HG03520 (cell line): ENCODE results near the gene TRAK1.

Experiments used
- ATAC-seq: cut with Tn5 transposase; IDR thresholded peaks from one replicate; pipeline ENCODE4 v1.9.1; 2021; ENCODE audit warnings: mild to moderate bottlenecking, moderate library complexity; ENCODE audit not compliant: unreplicated experiment

The TRAK1 gene

DNA sequence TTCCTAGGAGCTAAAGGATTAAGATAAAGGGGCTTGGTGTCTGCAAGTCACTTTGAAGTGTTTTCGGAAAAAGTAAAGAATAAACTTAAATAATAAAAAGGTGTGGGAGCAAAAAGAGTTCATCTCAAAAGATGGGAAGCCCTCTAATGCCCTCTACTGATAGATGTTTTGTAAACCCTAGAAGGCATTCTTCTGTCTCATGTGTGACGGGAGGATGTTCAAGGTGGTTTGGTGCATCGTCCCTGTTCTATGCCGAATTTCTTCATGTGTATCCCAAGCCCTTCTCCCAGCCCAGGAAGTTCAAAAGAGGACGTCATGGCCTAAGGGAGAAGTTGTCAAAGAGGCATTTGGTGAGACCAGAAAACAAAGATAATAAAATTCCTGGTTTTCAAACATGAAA lies 137.6 kb downstream of the TRAK1 start:
- ATAC-seq, result no peak

DNA sequence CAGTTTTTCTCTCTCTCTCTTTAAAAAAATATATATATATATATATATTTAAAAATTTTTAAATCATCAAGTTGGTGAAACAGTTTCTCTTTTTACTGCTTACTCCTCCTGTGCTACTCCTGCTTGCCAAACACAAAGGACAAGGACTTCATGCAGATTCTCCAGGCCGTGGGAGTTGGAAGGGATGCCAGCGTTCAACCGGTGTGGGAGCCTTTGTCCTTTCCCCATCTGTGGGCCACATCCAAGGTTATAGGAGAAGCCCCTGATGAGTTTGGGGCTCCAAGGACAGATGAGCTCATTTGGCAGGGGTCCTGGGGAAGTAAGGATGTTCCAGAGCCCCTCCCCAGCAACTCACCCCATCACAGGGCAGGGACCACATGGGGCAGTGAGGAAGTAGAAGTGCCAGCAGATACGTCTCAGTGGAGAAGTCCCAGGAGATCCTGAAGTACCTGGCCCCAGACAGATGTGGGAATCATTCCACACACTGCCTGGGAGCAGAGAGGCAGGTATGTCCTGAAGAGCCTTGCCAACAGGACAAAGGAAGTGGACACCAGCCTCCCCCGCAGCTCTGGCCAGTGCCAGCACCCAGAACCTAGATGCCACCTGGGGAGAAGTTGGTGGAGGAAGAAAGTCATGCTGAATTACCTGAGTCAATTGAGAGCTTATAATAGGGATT lies 138.2 kb downstream of the TRAK1 start:
- no peak for ATAC-seq

DNA sequence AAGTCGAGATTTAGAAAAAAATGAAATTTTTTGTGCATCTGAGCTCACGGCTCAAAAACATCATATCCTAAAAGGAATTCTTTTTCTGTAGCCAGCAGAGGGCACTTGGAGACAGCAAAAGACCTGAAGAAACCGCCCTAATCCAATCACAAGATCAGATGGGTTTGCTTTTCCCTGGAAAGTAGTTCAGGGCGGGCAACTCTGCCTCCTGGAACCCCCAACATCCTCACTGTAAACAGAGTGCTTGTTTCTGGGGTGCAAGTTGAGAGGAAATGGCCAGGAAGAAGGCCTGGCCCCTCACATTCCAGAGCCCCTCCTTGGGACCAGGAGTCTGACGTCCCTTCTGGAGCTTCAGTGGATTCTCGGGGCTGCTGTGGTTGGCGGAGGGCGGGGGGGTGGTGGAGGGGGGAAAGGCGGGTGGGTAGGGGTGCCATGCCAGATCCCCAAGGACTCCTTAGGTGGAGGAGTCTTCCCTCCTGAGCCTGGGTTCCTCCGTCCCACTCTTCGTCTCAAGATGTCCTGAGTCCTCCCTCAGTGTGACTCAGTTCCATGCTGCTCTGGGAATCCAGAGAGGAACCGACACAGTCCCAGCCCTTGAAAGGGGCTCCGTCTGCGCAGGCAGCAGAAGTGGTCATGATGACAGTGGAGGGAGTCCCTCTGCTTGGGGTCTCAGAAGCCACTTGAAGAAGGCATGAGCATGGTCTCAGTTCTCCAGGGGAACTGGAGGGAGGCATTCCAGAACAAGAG lies 139.0 kb downstream of the TRAK1 start:
- no peak for ATAC-seq

DNA sequence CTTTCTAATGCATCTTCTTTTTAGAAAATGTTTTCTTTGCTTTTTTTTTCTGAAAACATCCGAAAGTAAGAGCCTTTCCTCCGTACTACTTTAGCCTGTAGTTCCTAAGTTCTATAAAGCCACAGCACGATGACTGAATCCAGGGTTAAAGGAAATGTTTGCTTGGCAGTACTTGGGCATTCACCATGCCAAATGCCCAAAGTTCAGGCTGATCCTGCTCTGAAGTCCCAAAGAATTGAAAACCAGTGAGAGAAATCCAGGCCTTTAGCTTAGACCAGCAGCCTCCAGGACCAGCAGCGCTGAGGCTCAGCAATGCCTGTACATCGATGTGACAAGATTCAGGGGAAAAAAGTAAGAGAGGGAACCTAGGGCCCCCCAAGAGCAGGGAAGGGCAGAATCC lies 139.7 kb downstream of the TRAK1 start:
- ATAC-seq, result no peak

DNA sequence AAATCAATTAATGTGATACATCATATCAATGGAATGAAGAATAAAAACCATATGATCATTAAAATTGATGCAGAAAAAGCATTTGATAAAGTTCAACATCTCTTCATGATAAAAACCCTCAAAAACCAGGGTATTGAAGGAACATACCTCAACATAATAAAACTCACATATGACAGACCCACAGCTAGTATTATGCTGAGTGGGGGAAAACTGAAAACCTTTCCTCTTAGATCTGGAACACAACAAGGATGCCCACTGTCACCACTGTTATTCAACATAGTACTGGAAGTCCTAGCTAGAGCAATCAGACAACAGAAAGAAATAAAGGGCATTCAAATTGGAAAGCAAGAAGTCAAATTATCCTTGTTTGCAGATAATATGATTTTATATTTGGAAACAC lies 144.4 kb downstream of the TRAK1 start:
- no peak for ATAC-seq

DNA sequence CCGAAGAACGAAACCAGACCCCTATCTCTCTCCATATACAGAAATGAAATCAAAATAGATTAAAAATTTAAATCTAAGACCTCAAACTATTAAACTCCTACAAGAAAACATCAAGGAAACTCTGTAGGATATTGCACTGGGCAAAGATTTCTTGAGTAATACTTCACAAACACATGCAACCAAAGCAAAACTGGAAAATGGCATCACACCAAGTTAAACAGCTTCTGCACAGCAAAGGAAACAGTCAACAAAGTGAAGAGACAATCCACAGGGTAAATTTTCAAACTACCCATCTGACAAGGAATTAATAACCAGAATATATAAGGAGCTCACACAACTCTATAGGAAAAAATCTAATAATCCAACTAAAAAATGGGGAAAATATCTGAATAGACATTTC lies 145.5 kb downstream of the TRAK1 start:
- ATAC-seq, result no peak

DNA sequence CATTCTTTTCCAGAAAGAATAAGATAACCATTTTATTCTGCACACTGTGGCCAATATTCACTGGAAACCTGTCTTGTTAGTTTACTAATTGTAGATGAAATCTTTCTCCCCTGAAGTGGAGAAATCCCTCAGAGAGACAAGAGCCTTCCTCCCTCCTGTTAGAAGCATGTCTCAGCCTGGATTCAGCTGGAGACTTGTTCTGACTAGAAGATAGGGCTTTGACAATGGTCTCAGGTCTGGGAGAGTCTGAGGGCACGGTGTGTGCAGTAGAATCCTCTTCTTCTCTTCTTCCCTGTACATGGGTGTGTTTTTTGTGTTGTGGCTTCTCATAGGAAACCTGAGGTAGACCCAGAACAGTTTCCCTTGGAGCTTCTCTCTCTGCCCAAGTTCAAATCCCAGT lies 154.9 kb downstream of the TRAK1 start:
- ATAC-seq, result no peak

DNA sequence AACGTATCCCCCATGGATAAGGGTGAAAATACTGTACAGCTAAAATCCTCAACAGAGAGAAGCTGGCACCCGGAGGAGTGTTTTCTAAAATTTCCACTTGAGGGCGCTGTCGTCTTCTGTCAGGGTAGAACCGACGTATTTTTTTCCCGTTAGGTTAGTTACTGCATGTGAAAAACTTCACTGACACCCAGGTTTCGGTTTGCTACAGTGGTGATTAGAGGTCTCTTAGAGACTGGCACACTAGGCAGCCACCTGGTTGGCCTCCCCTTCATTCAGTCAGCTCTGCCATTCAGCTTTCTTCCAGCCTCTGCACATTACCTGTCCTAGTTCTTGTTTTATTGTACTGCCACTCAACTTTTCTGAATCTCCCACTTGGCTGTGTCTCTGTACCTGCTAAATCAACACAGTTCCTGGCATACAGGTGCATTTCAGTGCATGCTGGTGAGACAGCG lies 156.4 kb downstream of the TRAK1 start:
- ATAC-seq, result no peak

DNA sequence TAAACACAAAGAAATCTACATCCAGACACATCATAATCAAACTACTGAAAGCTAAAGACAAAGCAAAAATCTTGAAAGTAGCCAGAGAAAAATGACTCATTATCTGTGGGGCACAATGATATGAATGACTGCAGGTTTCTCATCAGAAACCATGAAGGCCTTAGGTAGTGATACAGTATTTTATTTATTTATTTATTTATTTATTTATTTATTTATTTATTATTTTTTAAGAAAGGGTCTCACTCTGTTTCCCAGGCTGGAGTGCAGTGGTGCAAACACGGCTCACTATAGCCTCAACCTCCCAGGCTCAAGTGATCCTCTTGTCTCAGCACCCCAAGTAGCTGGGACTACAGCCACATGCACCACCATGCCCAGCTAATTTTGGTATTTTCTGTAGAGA lies 159.6 kb downstream of the TRAK1 start:
- no peak for ATAC-seq

DNA sequence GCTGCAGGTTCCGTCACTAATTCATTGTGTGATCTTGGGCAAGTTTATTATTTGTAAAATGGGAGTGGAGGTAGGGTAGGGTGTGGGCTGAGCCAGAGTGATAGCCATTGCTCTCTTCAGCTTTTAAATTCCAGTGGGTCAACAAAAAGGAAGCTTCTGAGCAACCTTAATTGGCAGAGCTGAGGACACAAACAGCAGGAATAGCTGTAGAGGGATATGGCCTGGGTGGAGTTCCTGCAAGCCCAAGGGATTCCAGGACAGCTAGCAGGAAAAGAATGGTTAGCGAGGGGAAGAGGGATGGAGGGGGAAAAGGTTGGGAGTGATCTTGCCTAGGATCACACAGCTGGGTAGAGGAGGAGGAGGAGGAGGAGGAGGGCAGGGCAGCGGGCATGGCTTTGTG lies 163.4 kb downstream of the TRAK1 start:
- no peak for ATAC-seq

DNA sequence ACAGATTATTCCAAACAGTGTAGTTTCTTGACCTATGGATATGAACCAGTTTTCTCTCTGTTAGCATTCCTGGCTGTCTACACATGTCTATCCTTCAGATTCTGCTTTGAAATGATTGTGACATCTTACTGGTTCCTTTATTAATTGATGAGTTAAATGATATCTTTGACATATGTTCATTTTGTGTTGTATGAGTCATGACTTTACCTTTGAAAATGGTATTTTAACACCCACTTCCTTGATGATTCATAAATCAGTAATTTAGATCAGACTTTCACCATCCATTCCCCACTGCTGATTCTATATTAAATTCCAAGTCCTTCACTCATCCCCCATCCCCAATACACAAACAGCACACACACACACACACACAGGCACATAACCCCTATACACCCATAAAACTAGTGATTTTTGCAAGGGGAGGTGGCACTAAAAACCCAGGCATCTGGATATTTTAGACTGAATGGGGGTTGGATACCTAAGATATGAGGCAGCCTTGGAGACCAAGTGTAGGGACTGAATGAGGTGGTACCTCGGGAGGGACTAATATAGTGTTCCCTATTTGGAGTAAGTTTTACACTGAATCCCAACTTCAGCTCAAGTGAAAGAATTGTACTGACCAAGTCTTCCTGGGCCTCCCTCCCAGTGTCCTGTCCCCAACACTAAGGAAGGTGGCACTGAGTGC lies 165.1 kb downstream of the TRAK1 start:
- ATAC-seq, result no peak

DNA sequence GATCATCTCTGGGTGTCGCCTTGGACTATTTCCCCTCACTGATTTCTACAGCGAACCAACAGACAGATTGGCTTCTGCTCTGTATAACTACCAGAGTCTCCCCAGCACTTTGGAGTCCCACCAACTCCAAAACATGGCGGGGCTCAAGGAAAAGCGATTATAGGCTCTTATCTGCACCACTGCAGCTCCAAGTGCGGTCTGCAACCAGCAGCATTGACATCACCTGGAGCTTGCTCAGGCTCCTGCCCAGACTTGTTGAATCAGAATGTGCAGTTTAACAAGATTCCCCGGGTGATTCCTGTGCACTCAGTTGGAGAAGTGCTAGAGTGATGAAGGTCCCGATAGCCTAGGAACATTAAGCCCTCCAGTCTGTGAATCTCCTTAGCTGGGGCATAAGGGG lies 165.8 kb downstream of the TRAK1 start:
- no peak for ATAC-seq

DNA sequence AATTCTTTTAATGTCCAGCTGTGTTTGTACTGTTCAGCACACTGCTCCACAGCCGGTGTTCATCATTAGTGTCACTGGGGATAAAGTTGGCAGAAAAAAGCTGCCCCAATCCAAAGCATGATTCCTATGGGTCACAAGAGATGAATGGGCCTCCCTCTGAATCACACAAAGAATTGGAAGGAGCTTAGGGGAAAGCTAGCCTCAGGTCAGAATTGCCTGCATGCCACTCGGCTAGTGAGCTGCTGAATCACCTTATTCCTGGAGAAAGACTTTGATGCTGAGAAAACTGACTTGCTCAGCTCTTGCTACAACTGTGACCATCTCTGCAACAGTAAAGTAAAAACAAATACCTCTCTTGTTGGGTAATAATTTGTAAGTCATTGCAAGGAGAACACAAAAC lies 171.4 kb downstream of the TRAK1 start:
- no peak for ATAC-seq

DNA sequence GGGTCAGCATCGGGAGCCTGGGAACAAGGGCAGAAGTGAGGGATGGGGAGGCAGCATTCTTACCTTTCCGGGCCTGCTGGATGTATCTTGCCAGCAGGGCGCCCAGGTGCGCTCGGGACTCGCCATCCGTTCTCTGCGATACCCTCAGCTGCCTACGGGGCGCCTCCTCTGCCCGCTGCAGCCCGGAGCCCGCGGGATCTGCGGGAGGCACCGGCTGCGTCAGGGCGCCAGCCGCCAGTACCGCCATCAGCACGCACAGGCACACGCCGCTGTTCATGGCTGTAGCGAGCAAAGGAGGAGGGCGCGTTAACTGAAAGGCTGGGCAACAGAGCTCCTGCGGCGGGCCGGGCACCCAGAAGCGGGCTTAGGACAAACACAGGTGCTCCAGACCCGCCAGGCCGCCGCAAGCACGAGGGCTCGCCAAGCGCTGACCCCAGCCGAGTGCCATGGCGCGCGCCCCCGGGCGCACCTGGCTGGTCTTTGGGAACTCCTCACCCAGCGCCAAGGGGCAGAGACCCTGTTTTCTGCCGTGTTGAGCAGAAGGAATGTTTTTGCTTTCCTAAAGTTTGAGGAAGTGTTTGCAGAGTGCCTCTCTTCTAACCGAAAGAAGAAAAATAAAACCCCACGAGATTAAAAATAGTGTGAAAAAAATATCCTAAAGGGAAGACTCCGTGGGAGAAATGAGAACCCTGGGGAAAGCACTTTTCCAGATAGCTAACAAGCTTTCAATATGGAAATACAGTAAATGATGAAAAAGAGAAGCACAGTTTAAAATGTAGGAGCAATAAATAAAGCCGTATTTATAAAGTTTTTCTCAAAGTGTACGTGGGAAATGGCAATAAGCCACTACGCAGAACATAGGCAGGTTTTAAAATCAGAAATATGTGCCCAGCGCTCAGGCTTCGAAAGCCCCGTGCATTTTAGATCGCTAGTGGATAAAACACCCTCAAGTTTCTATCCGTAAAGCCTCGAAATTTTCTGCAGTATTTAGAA lies 172.5 kb downstream of the TRAK1 start:
- no peak for ATAC-seq

DNA sequence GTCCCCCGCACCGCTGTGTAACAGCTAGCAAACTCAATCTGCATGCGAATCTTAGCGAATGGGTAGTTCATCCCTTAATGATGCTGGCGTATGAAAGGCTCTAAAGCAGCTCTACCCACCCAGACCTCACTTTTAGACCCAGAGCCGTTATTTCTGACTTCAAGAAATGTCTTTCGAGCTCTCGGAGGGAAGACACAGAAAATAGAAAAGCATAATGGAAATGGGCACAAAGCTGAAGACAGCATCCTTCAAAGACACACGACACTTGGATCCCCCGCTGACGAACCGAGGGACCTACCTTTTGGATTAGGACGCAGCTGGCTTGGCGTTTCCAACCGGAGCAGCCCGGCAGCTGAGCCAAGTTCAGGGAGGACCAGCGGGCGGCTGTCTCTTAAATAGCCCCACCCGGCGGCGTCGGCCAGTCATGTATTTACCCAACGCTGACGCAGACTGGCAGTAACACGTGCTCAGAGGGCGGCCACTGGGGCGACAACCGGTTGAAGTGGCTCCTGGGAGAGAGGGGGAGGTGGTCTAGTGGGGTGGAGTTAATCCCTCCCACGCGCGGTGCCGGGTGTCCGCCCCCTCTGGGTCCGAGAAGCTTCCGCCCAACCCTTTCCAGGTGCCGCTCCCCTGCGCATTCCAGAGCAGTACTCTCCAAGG lies 173.4 kb downstream of the TRAK1 start:
- no peak for ATAC-seq

DNA sequence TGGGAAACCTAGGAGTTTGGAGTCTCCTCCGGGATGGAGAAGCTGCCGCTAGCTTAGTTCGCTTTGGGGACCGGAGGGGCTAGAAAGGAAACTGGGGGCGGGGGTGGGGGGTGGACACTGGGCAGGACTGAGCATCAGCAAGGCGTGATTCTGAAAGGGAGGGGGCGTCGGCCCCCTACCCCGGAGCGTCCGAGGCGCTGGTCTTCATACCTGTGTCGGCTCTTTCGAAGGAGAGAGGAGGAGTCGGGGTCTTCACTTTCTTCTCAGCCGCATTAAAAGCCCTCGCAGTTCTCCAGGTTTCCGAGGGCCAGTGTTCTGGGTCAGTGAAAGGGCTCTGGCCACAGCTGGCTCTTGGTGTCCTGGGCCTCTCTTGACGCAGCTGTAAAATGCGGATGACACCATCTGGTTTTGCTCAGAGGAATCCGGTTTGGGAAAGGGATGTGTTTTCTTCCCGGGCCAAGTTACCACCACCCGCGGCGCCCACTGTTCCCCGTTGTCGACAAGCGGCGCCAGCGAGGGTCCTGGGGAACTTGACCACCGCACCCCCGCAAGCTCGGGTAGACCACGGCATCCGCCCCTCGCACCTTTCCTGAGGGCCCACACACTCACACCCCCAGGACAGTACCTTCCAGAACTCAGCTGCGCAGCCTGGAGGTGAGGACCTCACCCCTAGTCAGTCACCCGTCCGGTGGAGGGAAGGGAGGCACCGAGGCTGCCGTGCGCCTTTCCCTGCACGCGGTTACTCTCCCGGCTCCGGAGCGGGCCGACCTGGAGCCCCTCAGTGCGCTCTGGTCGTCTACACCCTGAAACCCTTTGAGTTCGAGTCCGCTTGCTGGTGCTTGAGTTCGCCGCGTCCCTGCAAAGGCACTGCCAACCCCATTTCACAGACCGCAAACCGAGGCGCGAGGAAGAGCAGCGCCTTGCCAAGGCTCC lies 174.2 kb downstream of the TRAK1 start:
- ATAC-seq, result no peak

DNA sequence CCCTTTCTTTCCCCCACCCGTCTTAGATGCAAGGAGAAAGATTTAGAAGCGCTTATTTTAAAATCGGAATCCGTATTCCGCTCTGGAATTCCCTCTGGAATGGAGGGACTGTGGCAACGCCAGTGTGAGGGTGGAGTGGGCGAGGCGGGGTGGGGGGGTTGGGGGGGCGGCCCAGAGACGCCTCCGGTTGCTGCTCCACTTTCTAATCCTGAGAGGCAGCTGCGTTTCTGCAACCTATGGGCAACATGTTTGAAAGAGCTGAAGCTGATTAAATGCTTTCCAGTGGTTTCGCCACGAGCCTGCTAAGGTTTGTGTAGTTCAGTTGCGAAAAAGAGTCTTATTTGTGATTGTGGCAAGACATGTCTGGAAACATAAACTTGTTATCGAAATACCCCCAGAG lies 174.9 kb downstream of the TRAK1 start, which contains the start of gene CCK:
CCK (minus strand) TSS at position 101 of the 400 bp plus-strand sequence. CDS start 2,555 bp downstream, outside the sequence.
- ATAC-seq, result no peak

DNA sequence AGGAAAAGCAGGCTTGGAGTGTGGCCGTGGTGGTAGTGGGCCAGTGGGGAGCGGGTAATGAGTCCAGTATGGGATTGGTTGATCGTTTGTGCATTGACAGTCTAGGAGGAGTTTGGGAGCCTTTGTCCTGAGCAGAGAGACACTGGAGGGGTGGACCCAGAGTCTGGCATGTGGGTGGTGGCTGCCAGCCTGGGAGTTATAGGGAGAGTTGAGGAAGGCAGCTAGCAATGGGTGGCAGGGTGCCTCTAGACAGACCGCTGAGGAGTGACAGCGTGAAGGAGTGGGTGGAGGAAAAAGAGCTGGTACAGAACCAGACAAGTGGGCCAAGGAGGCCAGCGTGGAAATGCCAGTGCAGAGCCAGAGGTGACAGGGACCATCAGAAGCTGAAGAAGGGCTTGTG lies 176.7 kb downstream of the TRAK1 start:
- ATAC-seq, result no peak

DNA sequence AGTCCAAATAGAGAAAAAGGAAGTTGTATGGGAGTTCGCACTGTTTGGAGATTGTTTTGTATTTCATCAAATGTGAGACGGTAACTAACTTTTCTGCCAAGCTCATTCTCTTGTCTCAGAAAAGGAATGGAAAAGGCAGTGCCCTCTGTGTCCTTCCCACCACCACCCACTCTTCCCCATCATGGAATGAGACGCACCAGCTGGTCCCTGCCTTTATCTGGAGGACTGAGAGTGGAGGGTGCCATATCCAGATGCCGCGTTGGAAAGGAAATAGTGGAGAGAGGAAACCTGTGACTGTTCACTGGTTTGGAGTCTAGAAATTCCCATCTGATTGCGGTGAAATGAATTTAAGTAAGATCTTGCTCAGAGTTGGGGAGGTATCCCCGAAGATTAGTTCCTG lies 178.5 kb downstream of the TRAK1 start:
- ATAC-seq, result no peak
